H9 (cell line): Measurements from ENCODE around the gene SLC12A8. TPM values are rescaled to one million over a fixed set of nuclear protein-coding genes. Genes with fewer than 3 reads are reported as not detected.

Source experiments
- DNase-seq: peaks from one replicate; pipeline ENCODE4 v3.0.0-alpha.2; 2017
- H2AFZ ChIP-seq: one replicate; pipeline ENCODE4 v1.6.1; 2013; ENCODE audit warnings: mild to moderate bottlenecking, low read length, control low read depth, moderate library complexity
- H2AK5ac ChIP-seq: 2 replicates; pipeline ENCODE4 v1.6.1; 2013; ENCODE audit warnings: low read length, control low read depth, mixed read lengths; ENCODE audit not compliant: insufficient read length
- H2BK120ac ChIP-seq: one replicate; pipeline ENCODE4 v1.6.1; 2013; ENCODE audit warnings: low read depth, mild to moderate bottlenecking, low read length, control low read depth, inconsistent platforms; ENCODE audit not compliant: poor library complexity, severe bottlenecking
- H2BK12ac ChIP-seq: 2 replicates; pipeline ENCODE4 v1.6.1; 2013; ENCODE audit warnings: low read length, control low read depth, mixed read lengths, low read depth; ENCODE audit not compliant: insufficient read length
- H2BK15ac ChIP-seq: 2 replicates; pipeline ENCODE4 v1.6.1; 2013; ENCODE audit warnings: low read depth, low read length, control low read depth
- H2BK20ac ChIP-seq: one replicate; pipeline ENCODE4 v1.6.1; 2013; ENCODE audit warnings: low read depth, mild to moderate bottlenecking, low read length, control low read depth, inconsistent platforms; ENCODE audit not compliant: poor library complexity, severe bottlenecking
- H2BK5ac ChIP-seq: 2 replicates; pipeline ENCODE4 v1.6.1; 2013; ENCODE audit warnings: low read length, control low read depth, mixed read lengths; ENCODE audit not compliant: insufficient read length
- H3K14ac ChIP-seq: 2 replicates; pipeline ENCODE4 v1.6.1; 2013; ENCODE audit warnings: low read length, control low read depth; ENCODE audit not compliant: insufficient read depth
- H3K18ac ChIP-seq: 2 replicates; pipeline ENCODE4 v1.6.1; 2013; ENCODE audit warnings: low read depth, mild to moderate bottlenecking, mixed read lengths, low read length, control low read depth; ENCODE audit not compliant: insufficient read length
- H3K23ac ChIP-seq: 2 replicates; pipeline ENCODE4 v1.6.1; 2013; ENCODE audit warnings: low read length, control low read depth, mixed read lengths, low read depth; ENCODE audit not compliant: insufficient read length
- H3K23me2 ChIP-seq: 2 replicates; pipeline ENCODE4 v1.6.1; 2013; ENCODE audit warnings: low read depth, mild to moderate bottlenecking, mixed read lengths, low read length, control low read depth; ENCODE audit not compliant: insufficient read length, poor library complexity, severe bottlenecking
- H3K27ac ChIP-seq: 2 replicates; pipeline ENCODE4 v1.5.1; 2013; ENCODE audit warnings: low read length, control low read depth, mixed read lengths, low read depth; ENCODE audit not compliant: insufficient read length
- H3K27me3 ChIP-seq: 2 replicates; pipeline ENCODE4 v1.6.1; 2013; ENCODE audit warnings: low read length, control low read depth, inconsistent platforms; ENCODE audit not compliant: insufficient read depth
- H3K4ac ChIP-seq: 2 replicates; pipeline ENCODE4 v1.6.1; 2013; ENCODE audit warnings: low read depth, mild to moderate bottlenecking, control low read depth, inconsistent platforms, low read length, moderate library complexity
- H3K4me1 ChIP-seq: 2 replicates; pipeline ENCODE4 v1.6.1; 2013; ENCODE audit warnings: low read length, control low read depth, inconsistent platforms; ENCODE audit not compliant: insufficient read depth
- H3K4me2 ChIP-seq: 2 replicates; pipeline ENCODE4 v1.6.1; 2013; ENCODE audit warnings: low read length, control low read depth, mixed read lengths; ENCODE audit not compliant: insufficient read length, insufficient read depth
- H3K56ac ChIP-seq: 2 replicates; pipeline ENCODE4 v1.6.1; 2013; ENCODE audit warnings: low read depth, mild to moderate bottlenecking, mixed read lengths, low read length, control low read depth; ENCODE audit not compliant: insufficient read length
- H3K79me1 ChIP-seq: 2 replicates; pipeline ENCODE4 v1.6.1; 2013; ENCODE audit warnings: low read depth, mild to moderate bottlenecking, moderate library complexity, low read length, control low read depth, inconsistent platforms; ENCODE audit not compliant: insufficient read depth, poor library complexity, severe bottlenecking
- H3K79me2 ChIP-seq: 2 replicates; pipeline ENCODE4 v1.6.1; 2013; ENCODE audit warnings: low read length, control low read depth, inconsistent platforms; ENCODE audit not compliant: insufficient read depth
- H3K9ac ChIP-seq: 2 replicates; pipeline ENCODE4 v1.6.1; 2013; ENCODE audit warnings: low read length, control low read depth, mixed read lengths; ENCODE audit not compliant: insufficient read length; ENCODE audit errors: extremely low read depth
- H3K9me3 ChIP-seq: one replicate; pipeline ENCODE4 v1.6.1; 2013; ENCODE audit warnings: low read depth, low read length, inconsistent platforms; ENCODE audit not compliant: control insufficient read depth
- H3T11ph ChIP-seq: one replicate; pipeline ENCODE4 v1.6.1; 2013; ENCODE audit warnings: mild to moderate bottlenecking, low read length, control low read depth, inconsistent platforms
- H4K20me1 ChIP-seq: one replicate; pipeline ENCODE4 v1.6.1; 2013; ENCODE audit not compliant: control insufficient read depth, insufficient read length, insufficient read depth
- H4K5ac ChIP-seq: 2 replicates; pipeline ENCODE4 v1.6.1; 2013; ENCODE audit warnings: low read depth, mild to moderate bottlenecking, mixed read lengths, low read length, control low read depth; ENCODE audit not compliant: insufficient read length
- H4K8ac ChIP-seq: replicated peaks from 2 replicates; pipeline ENCODE4 v1.6.1; 2013; ENCODE audit warnings: low read length, control low read depth, mixed read lengths, low read depth; ENCODE audit not compliant: insufficient read length
- H4K91ac ChIP-seq: 2 replicates; pipeline ENCODE4 v1.6.1; 2013; ENCODE audit warnings: low read depth, mild to moderate bottlenecking, moderate library complexity, mixed read lengths, low read length, control low read depth; ENCODE audit not compliant: insufficient read length
- H3K27ac Mint-ChIP-seq, 3 experiments: 2 replicates in 2 of 3; 3 replicates in 1 of 3; pipeline ENCODE4 v1.8.0; 2020 to 2021; ENCODE audit warnings: mixed read lengths in 3 of 3, mild to moderate bottlenecking in 1 of 3, moderate library complexity in 1 of 3
- H3K27me3 Mint-ChIP-seq: 2 replicates; pipeline ENCODE4 v1.8.0; 2021; ENCODE audit warnings: low read depth, mild to moderate bottlenecking, moderate library complexity, mixed read lengths
- H3K36me3 Mint-ChIP-seq, 3 experiments: 2 replicates in 2 of 3; 3 replicates in 1 of 3; pipeline ENCODE4 v1.8.0; 2020 to 2021; ENCODE audit warnings: low read depth in 3 of 3, mixed read lengths in 3 of 3; ENCODE audit not compliant: insufficient read depth in 1 of 3
- H3K4me1 Mint-ChIP-seq, 2 experiments: 2 replicates each; pipeline ENCODE4 v1.8.0; 2020; ENCODE audit warnings: mixed read lengths in 2 of 2
- H3K4me3 Mint-ChIP-seq, 2 experiments: 2 replicates in 1 of 2; 3 replicates in 1 of 2; pipeline ENCODE4 v1.8.0; 2020 to 2021; ENCODE audit warnings: mild to moderate bottlenecking in 2 of 2, mixed read lengths in 2 of 2, moderate library complexity in 1 of 2
- H3K9me3 Mint-ChIP-seq, 2 experiments: 2 replicates in 1 of 2; 3 replicates in 1 of 2; pipeline ENCODE4 v1.8.0; 2020; ENCODE audit warnings: mild to moderate bottlenecking in 2 of 2, mixed read lengths in 2 of 2, moderate library complexity in 1 of 2
- WGBS: extraction: QIAGEN DNeasy Blood & Tissue Kit; methylation state at CpG from one replicate; pipeline ENCODE4 v1.1.7; 2013; ENCODE audit warnings: missing lambda C conversion rate, low lambda C conversion rate, mixed read lengths; ENCODE audit not compliant: insufficient read length; ENCODE audit errors: extremely low coverage; 5-methylcytosine and 5-hydroxymethylcytosine counted together
- total RNA-seq: library from RNA; stranded (reverse); gene quantifications from 2 replicates; pipeline ENCODE4 v1.2.1, GENCODE V29; 2021
- TF ChIP-seq, protein P1 (sequence below): fragments of 200-600 bp; sonication (generic); conservative IDR thresholded peaks from 3 replicates; pipeline ENCODE4 v1.8.0; 2021; ENCODE audit warnings: antibody characterized with exemption, mild to moderate bottlenecking

The SLC12A8 gene
- total RNA-seq, 1 experiment from 2014 or later = 8.2 TPM

DNA sequence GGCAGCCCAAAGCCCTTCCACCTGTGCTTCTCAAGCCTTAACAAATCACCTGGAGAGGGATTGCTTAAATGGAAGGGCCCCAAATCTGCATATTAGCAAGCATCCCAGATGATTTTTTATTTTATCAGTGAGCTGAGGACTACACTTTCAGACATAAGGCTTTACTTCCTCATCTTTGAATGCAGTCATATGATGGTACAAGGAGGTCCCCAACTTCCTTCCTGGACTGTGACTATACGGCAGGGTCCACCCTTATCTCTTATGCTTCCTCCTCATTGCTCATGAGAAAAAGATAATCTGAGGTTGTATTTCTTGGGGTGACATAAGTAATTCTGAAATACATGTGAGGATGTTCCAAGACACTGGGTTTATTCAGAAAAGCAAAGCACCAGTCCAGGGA, 143.1 kb downstream of the SLC12A8 start:
- H3K4me1 ChIP-seq = no peaks in the 10 kb centered on the region; the same call in 1 of the 2 replicates
- H3K56ac ChIP-seq = no peak overlapping the region
- no peaks in the 10 kb centered on the region for H3K9me3 ChIP-seq
- H2AK5ac ChIP-seq = no peak overlapping the region
- Mint-ChIP-seq H3K36me3 (peaks cover 0 to 4% (median 0%) of the 10 kb centered on the region in 3 experiments; a peak in 1 of 7 replicates), H3K27me3 (no peaks in the 10 kb centered on the region; the same call in 1 of the 2 replicates), H3K4me3 (no peak overlapping the region), H3K9me3 (peaks cover 0 to 3% of the 10 kb centered on the region in 2 experiments; a peak in 1 of 5 replicates), H3K27ac (no peak overlapping the region), H3K4me1 (peaks cover 10 to 13% of the 10 kb centered on the region in 2 experiments)
- H3K79me2 ChIP-seq = no peaks in the 10 kb centered on the region
- H4K8ac ChIP-seq = no peak overlapping the region
- no peak overlapping the region for H2BK12ac ChIP-seq
- H3K23me2 ChIP-seq = no peaks in the 10 kb centered on the region
- no peak overlapping the region for H3K27ac ChIP-seq
- H3K18ac ChIP-seq = no peak overlapping the region
- no CpG with 5 or more reads among the region's 1 CpG for WGBS
- H2BK15ac ChIP-seq = no peak overlapping the region
- DNase-seq = no peak
- no peaks in the 10 kb centered on the region for H3K79me1 ChIP-seq
- no peak overlapping the region for H3K14ac ChIP-seq
- H4K20me1 ChIP-seq = no peaks in the 10 kb centered on the region
- H2AFZ ChIP-seq = no peak overlapping the region
- no peak overlapping the region for H2BK20ac ChIP-seq
- H2BK5ac ChIP-seq = no peak overlapping the region
- H4K5ac ChIP-seq = no peak overlapping the region
- no peak overlapping the region for H3K9ac ChIP-seq
- H3K4ac ChIP-seq = no peak overlapping the region
- no peak overlapping the region for H3K23ac ChIP-seq
- TF ChIP-seq, protein P1, sequence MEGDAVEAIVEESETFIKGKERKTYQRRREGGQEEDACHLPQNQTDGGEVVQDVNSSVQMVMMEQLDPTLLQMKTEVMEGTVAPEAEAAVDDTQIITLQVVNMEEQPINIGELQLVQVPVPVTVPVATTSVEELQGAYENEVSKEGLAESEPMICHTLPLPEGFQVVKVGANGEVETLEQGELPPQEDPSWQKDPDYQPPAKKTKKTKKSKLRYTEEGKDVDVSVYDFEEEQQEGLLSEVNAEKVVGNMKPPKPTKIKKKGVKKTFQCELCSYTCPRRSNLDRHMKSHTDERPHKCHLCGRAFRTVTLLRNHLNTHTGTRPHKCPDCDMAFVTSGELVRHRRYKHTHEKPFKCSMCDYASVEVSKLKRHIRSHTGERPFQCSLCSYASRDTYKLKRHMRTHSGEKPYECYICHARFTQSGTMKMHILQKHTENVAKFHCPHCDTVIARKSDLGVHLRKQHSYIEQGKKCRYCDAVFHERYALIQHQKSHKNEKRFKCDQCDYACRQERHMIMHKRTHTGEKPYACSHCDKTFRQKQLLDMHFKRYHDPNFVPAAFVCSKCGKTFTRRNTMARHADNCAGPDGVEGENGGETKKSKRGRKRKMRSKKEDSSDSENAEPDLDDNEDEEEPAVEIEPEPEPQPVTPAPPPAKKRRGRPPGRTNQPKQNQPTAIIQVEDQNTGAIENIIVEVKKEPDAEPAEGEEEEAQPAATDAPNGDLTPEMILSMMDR = no peak
- H2BK120ac ChIP-seq = no peak overlapping the region
- H4K91ac ChIP-seq = no peak overlapping the region
- H3T11ph ChIP-seq = no peak overlapping the region
- no peak overlapping the region for H3K4me2 ChIP-seq
- H3K27me3 ChIP-seq = no peaks in the 10 kb centered on the region
